ENCODE measurements around the gene MLLT10. TPM values are rescaled to one million over a fixed set of nuclear protein-coding genes. Genes with fewer than 3 reads are reported as not detected.

MLLT10 gene
- total RNA-seq, 1 donor from 2014 or later = 71.6 TPM

GRCh38 chr10:21648040-21648439 lies 114.0 kb downstream of the MLLT10 start:
- DNase-seq = no peak

GRCh38 chr10:21649454-21649872 lies 115.4 kb downstream of the MLLT10 start:
- no peak for DNase-seq

- no peak for DNase-seq
Measured at GRCh38 chr10:21650353-21650752, 116.3 kb downstream of the MLLT10 start.

GRCh38 chr10:21655236-21655635 lies 121.2 kb downstream of the MLLT10 start:
- DNase-seq = no peak

GRCh38 chr10:21655687-21656086 lies 121.7 kb downstream of the MLLT10 start:
- DNase-seq = no peak

- DNase-seq = no peak
Measured at GRCh38 chr10:21661087-21661486, 127.1 kb downstream of the MLLT10 start.

- no peak for DNase-seq
Measured at GRCh38 chr10:21661935-21662334, 127.9 kb downstream of the MLLT10 start.

- DNase-seq = no peak
Measured at GRCh38 chr10:21662635-21663034, 128.6 kb downstream of the MLLT10 start.

GRCh38 chr10:21668831-21669230 lies 134.8 kb downstream of the MLLT10 start:
- no peak for DNase-seq

GRCh38 chr10:21670391-21670790 lies 136.4 kb downstream of the MLLT10 start:
- no peak for DNase-seq

GRCh38 chr10:21673668-21674067 lies 139.6 kb downstream of the MLLT10 start:
- DNase-seq = no peak

- DNase-seq = no peak
Measured at GRCh38 chr10:21675157-21675796, 141.2 kb downstream of the MLLT10 start.

- DNase-seq = no peak
Measured at GRCh38 chr10:21677551-21677950, 143.5 kb downstream of the MLLT10 start.

- DNase-seq = no peak
Measured at GRCh38 chr10:21681156-21681555, 147.1 kb downstream of the MLLT10 start.

GRCh38 chr10:21687266-21688008 lies 153.4 kb downstream of the MLLT10 start:
- no peak for DNase-seq

GRCh38 chr10:21688009-21688332 lies 153.9 kb downstream of the MLLT10 start:
- no peak for DNase-seq

- no peak for DNase-seq
Measured at GRCh38 chr10:21688870-21689269, 154.8 kb downstream of the MLLT10 start.

- no peak for DNase-seq
Measured at GRCh38 chr10:21689881-21690280, 155.8 kb downstream of the MLLT10 start.

GRCh38 chr10:21692916-21693315 lies 158.9 kb downstream of the MLLT10 start:
- no peak for DNase-seq

- DNase-seq = no peak
Measured at GRCh38 chr10:21693418-21693817, 159.4 kb downstream of the MLLT10 start.

GRCh38 chr10:21694631-21695030 lies 160.6 kb downstream of the MLLT10 start:
- no peak for DNase-seq

GRCh38 chr10:21696302-21696701 lies 162.3 kb downstream of the MLLT10 start:
- DNase-seq = no peak

- DNase-seq = no peak
Measured at GRCh38 chr10:21699575-21699974, 165.5 kb downstream of the MLLT10 start.

- DNase-seq = no peak
Measured at GRCh38 chr10:21700474-21700873, 166.4 kb downstream of the MLLT10 start.
